NB4 (cell line): Measurements from ENCODE around the gene DECR2.

ENCODE experiments used
- DNase-seq: peaks from one replicate; pipeline ENCODE4 v3.0.0; 2010; ENCODE audit warnings: low read depth
- H3K4me3 ChIP-seq: one replicate; pipeline ENCODE4 v1.5.1; 2011; ENCODE audit warnings: mild to moderate bottlenecking, low read depth, low read length, moderate library complexity
- MAX ChIP-seq: IDR thresholded peaks from 2 replicates; pipeline ENCODE4 v1.6.1; 2011; ENCODE audit warnings: low read depth, low read length
- MYC ChIP-seq: IDR thresholded peaks from 2 replicates; pipeline ENCODE4 v1.6.1; 2011; ENCODE audit warnings: low read depth, low read length
- POLR2A ChIP-seq: IDR thresholded peaks from 2 replicates; pipeline ENCODE4 v1.6.1; 2011; ENCODE audit warnings: mild to moderate bottlenecking; ENCODE audit not compliant: insufficient read length; ENCODE audit errors: extremely low read depth
- TF ChIP-seq, protein P1 (sequence below): IDR thresholded peaks from one replicate; pipeline ENCODE4 v1.5.1; 2012; ENCODE audit warnings: low read depth, low read length

DECR2 gene

GRCh38 chr16:444027-444426 is 42.3 kb downstream of the DECR2 start:
- no peak for TF ChIP-seq POLR2A
- TF ChIP-seq MAX, result no peak
- TF ChIP-seq, protein P1, sequence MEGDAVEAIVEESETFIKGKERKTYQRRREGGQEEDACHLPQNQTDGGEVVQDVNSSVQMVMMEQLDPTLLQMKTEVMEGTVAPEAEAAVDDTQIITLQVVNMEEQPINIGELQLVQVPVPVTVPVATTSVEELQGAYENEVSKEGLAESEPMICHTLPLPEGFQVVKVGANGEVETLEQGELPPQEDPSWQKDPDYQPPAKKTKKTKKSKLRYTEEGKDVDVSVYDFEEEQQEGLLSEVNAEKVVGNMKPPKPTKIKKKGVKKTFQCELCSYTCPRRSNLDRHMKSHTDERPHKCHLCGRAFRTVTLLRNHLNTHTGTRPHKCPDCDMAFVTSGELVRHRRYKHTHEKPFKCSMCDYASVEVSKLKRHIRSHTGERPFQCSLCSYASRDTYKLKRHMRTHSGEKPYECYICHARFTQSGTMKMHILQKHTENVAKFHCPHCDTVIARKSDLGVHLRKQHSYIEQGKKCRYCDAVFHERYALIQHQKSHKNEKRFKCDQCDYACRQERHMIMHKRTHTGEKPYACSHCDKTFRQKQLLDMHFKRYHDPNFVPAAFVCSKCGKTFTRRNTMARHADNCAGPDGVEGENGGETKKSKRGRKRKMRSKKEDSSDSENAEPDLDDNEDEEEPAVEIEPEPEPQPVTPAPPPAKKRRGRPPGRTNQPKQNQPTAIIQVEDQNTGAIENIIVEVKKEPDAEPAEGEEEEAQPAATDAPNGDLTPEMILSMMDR, result no peak
- no peak for TF ChIP-seq MYC
- DNase-seq, result no peak
- H3K4me3 ChIP-seq, result no peak overlapping the region

DNA sequence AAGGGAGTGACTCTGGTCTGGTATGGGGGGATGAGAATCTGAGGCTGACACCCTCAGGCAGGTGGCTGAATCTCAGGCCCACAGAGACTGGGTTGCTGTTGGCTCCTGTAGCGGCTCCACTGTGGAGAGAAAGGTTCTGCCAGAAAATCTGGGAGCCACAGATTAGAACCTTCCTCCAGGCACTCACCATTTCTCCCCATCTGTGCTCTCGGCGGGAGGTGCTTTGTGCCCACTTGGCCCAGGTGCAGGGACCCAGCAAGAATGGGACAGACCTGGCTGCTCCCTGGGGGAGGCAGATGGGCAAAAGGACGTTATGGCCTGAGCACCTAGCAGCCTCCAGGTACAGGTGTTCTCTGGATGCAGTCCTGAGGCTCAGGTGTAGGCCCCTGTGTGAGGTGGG is 43.9 kb downstream of the DECR2 start:
- no peak for DNase-seq
- TF ChIP-seq, protein P1, result no peak
- TF ChIP-seq POLR2A (no peak), MAX (no peak), MYC (no peak)
- H3K4me3 ChIP-seq, result no peak overlapping the region

DNA sequence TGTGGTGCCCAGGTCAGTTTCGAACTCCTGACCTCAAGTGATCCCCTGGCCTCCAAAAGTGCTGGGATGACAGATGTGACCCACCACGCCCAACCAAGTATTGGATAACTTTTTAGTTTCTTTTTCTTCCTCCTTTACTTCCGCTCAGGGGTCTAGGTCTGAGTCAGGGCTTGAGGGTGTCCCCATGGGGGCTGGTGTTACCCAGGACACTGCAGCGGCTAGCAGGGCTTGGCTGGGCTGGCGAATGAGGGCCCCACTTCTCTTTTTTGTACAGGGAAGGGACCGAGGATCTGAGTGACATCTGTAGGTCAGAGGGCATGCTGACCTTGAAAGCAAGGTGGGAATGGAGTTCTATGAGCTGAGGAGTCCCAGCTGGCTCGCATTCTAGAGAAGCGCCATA is 48.7 kb downstream of the DECR2 start:
- TF ChIP-seq MAX (no peak), POLR2A (no peak), MYC (no peak)
- TF ChIP-seq, protein P1, result no peak
- DNase-seq, result peak; percentile 61
- H3K4me3 ChIP-seq, result no peak overlapping the region

- no peak for DNase-seq
- no peak for TF ChIP-seq MYC
- TF ChIP-seq, protein P1, result no peak
- TF ChIP-seq POLR2A, result no peak
- no peak for TF ChIP-seq MAX
- H3K4me3 ChIP-seq, result no peak overlapping the region
Observed at GRCh38 chr16:450785-451512, 49.3 kb downstream of the DECR2 start.

GRCh38 chr16:454397-454940 is 52.8 kb downstream of the DECR2 start:
- TF ChIP-seq MYC, result no peak
- TF ChIP-seq, protein P1, result no peak
- no peak for TF ChIP-seq POLR2A
- TF ChIP-seq MAX, result no peak
- no peak overlapping the region for H3K4me3 ChIP-seq
- no peak for DNase-seq

GRCh38 chr16:455453-455852 is 53.8 kb downstream of the DECR2 start:
- no peak overlapping the region for H3K4me3 ChIP-seq
- no peak for DNase-seq
- TF ChIP-seq MAX, result no peak
- TF ChIP-seq, protein P1, result no peak
- TF ChIP-seq MYC, result no peak
- no peak for TF ChIP-seq POLR2A
